Stimulated activated CD4-positive, alpha-beta T cell treated with anti-CD3 and anti-CD28 coated beads, Interleukin-12 subunit alpha, Interleukin-12 subunit beta, amount 100 ng/mL, for 24 hours (primary cell): ENCODE data around the gene GBF1.
"Not testable (repeated sequence)": the region's sequence is repeated elsewhere in the genome, so short reads cannot be mapped to it uniquely, and the experiment has no call there.

Experiments
- DNase-seq, 2 experiments: peaks; one replicate each; pipeline ENCODE4 v3.0.0-alpha.2; 2020; ENCODE audit warnings: low read depth in 2 of 2

The GBF1 gene

DNA sequence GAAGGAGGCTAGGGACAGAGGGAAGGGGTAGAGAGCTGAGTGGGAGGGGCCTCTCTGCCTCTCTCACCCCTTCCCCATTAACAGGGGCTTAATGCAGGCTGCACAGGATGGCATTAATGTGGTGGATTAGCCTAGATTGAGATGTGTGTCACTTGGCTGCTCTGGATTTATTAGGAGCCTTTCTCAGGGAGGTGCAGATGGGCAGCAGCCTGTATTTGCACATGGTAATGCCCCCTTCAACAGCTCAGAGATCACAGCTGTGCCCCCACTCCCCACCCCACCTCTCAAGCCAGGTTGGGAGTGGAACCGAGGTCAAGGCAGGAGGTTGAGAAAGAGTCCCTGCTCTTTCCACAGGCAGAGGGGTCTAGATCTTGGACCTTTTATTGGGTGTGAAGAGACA is 11.3 kb upstream of the GBF1 start:
- DNase-seq: no peak

DNA sequence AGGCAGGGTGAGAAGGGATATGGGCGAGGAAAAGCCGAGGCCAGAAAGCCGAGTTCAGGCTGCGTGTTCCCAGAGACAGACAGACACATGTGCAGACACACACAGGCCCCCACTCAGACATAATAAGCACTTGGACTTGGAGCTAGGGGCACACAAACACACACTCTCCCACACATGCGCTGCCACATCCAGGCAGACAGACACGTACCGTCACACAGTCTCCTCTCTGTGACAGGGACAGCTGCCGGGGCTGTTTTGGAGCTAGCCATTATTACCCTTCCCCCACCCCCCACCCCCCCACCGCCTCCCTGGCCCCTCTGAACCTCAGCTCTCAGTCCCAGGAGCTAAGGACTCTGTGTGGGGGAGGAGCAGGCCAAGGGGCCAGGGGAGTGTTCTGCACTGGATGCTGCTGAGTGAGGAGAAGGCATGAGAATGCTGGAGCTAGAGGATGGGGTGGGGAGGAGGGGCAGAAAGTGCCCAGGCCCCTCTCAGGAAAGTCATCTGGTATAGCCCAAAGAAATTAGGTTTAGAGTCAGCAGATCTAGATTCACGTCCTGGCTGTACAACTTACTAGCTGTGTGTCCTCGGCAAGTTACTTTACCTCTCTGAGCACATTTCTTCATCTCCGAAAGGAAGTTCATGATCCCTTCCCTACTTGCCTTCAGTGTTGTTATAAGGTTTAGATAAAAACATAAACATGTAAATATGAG is 10.3 kb upstream of the GBF1 start:
- DNase-seq: no peak

DNA sequence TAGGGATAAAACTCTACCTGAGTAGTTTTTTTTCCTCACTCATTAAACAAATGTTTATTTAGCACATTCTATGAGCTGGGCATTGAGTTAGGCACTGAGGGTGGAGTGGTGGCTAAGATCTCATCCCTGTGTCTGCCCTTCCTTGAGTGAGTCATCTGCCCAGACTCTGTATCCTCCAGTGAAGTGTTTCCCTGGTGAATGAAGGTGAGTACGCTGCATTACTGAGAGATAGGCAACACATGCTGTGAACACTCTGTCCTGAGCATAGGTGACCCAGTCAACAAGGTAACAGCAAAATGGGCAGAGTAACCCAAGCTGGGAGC is 9.8 kb upstream of the GBF1 start:
- DNase-seq: no peak

DNA sequence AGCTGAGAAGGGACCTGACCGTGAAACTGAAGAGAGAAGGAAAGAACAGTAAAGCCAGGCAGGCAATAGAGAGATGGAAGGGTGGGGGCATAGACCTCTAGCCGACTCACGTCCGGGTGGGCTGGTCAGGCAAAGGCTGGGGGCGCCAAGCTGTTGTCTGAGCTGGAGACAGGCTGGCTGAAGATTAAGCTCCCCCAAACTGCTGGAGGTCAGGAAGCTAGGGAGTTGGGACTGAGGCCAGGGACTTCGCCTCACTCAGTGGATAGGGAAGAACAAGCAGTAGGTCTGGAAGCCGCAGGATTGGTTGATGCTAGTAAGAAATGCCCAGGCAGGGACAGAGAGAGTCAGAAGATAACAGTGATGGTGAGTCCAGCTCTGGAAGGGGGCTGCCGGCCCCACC is 9.3 kb upstream of the GBF1 start:
- DNase-seq: no peak

DNA sequence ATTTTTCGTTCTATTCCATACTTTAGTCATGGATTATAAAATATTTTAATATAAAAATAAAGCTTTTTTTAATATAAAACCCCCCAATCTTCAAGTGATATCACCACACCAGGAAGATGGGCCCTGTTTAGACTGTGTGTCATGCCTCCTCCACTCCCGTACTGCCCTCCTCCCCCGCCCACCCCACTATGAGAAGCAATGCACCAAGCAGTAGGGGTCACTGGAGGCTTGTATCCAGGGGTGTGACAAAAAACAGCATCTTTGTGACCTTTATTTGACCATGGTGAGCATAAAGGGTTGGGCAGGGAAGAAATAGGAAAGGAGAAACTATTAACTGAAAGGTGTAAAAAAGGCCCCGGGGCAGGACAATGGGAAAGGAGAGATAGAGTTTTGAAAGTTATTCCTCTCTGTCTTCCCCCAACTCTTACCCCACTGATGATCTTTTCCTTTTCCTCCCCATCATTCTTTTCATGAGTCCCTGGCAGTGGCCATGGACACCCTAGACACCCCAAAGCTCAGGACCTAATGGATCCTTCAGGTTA is 7.5 kb upstream of the GBF1 start:
- DNase-seq: no peak

DNA sequence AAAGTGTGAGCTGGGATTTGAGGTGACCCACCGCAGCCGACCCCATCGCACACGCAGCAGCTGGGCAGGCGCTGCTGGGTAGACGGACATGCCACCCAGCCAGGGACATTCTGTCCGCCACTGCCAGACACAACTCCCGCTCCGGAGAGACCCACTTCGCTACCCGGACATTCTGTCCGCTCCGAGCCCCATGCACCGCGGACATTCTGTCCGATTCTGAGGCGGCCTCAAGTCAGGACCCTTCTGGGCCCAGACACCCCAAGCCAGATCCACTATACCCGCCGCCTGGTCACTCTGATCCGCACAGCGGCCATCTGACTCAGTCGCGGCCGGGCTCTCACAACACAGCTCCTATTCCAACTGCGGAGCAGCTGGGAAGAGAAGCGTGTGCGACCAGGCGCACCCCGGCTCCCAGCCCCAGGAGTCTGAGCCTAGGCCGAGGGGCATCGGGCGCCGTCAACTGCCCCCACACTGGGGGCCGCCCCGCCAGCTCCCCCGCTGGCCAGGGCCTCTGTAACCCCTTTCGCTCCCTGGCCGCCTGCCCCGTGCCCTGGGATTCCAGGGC is 4.8 kb upstream of the GBF1 start:
- no peak for DNase-seq

DNA sequence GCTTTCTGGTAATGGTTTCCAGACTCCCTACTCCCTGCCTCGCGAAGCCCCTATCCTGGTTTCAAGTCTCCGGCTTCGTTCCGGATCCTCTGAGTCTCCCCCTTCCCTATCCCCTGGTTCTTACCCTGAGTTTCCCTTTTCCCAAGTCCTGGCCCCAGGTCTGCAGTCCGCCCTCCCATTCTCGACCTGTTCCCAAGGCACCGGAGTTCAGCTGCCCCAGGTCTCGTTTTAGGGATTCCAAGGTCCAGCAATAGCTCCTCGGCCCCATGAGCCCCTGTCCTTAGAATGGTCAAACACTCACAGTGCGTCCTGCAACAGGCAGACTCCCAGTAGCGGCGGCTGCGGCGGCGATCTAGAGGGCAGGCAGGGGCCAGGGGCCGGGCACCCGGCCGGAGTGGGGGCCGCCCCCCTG is 4.3 kb upstream of the GBF1 start:
- no peak for DNase-seq

DNA sequence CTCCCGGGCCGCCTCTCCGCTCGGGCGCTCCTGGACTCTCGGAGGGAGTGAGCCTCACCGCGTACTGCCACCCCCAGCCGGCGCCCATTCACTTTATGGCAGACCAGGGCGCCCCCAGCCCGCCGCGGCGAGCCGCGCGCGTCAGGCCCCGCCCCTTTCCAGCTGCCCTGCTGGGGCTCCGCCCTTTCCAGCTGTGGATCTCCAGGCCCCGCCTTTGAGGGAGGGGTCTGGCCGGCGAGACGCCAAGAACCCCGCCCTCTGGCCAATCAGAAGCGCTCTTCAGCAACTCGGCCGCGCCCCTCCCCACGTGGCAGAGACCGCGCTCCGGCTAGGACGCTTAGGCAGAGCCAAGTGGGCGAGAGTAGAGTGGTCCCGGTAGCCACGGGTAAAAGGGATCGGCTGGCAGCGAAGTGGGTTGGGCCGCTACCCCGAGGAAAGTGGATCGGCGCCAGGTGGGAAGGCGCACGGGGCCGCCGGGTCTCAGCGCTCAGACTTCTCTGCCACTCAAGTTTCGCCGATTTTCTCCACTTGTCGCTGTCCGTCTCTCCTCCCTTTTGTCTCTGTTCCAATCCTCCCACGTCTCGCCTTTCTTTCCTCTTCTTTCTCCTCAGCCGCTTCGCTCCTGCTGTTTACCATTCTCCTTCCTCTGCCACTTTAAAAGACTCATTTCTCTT is 3.8 kb upstream of the GBF1 start, which contains the start of gene PITX3:
Gene PITX3 (minus strand): TSS at position 69 of the 674 bp plus-strand sequence. CDS start 9,432 bp downstream, outside the sequence.
- DNase-seq: peak; percentile 78 to 90

DNA sequence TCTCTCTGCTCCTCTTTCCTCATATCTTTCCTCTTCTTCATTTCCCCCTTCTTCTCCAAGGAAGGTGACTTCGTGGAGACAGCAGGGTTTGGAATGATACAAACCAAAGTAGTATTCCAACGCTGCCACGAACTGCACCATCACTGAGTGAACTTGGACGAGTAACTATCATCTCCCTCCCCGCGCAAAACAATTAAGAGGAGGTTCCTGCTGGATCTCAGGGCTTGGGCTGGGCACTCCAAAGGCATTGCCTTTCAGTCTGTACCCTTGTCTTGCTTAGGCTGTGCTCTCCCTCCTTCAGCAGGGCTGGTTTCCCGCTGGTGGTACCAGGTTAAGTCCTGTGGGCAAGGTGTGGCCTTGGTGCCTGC is 3.2 kb upstream of the GBF1 start:
- no peak for DNase-seq

DNA sequence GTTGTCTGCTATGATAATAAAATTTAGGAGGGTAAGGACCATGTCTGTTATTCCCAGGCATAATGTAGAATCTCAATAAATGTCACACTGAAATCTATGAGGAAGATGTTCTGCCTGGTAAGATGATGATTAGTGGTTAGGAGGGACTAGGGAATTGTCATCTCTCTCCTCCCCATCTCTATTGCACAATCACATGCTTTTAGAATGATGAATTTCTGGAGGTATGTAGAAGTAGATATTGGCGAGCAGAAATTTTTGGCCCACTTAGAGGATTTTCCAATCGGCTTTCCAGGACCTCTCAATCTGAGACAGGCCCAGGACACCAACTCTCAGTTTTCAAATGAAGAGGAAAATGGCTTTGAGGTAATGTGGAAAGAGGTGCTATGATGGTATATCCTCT is 2.0 kb upstream of the GBF1 start:
- no peak for DNase-seq

DNA sequence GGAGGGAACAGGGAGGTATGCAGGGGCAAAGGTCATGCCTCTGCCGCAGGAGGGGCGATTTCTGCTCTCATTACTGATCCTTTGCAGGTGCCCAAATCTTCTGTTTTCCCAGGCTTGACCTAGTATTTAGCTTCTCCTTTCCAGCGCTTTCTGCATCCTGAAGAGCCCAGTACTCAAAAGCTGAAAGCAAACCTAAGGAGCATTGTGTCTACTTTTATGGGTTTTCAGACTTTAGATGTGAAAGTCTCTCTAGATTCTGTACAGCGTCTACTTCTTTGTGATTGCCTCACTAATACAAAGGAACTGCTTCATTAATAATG is 560 bp downstream of the GBF1 start:
- DNase-seq: no peak

DNA sequence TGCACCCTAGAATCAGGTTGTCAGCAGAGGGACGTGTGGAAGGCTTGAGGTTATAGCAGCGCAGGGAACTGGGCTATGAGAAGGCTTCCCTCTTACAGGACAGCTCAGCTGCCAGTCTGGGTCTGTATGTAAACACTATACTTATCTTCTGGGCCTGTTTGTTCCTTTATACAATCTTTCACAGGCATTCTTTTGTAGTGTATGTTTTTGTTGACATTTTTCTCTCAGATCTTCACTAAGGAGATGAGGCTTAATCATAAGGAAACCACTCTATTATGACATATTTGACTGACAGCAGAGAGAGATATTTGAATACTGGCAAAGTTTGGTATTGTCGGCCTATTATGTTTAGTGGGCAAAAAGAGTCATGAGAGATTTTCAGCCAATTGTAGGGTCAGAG is 929 bp downstream of the GBF1 start:
- DNase-seq: no peak

DNA sequence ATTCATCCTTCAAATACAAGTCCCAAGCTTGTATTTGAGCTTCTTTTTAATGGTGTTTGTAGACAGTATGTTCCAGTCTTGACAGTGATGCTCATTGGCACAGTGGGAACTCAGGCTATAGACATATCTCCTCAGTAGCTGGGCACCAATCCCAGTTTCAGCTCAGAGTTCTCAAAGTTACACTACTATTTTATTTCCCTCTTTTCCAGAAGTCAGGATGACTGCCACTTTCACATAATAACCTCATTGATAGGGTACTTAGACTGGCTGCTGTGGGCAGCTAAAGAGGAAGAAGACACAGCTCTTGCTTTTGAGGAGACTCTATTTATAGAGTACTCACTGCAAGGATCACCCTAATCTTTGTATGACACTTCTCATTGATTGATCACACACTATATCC is 2.4 kb downstream of the GBF1 start:
- DNase-seq: no peak

DNA sequence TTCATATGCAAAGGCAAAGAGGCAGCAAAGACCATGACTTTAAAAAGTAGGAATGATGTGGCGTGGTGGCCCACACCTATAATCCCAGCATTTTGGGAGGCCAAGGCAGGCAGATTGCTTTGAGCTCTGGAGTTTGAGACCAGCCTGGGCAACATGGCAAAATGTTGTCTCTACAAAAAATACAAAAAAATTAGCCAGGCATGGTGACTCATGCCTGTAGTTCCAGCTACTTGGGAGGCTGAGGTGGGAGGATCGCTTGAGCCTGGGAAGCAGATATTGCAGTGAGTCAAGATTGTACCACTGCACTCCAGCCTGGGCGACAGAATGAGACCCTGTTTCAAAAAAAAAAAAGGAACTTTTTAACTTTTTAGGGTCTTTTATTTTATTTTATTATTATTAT is 7.2 kb downstream of the GBF1 start:
- DNase-seq: not testable (repeated sequence)

DNA sequence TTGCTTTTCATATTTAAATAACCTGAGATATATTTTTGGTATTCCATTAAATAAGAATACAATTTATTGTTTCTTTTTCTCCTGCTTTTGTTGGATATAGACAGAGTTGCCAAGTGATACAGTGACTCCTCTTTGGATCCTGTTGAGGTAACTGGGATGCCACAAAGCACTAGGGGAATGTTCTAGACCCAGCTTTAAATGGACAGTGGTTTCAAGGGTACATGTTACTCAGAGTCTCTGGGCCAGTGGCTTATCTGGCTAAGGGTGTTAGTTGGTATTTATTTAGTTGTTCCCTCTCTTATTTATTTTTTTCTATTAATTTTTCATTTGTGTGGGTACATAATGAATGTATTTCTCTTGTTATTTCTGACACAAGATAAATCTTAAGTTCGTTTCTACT is 9.1 kb downstream of the GBF1 start:
- DNase-seq: no peak

DNA sequence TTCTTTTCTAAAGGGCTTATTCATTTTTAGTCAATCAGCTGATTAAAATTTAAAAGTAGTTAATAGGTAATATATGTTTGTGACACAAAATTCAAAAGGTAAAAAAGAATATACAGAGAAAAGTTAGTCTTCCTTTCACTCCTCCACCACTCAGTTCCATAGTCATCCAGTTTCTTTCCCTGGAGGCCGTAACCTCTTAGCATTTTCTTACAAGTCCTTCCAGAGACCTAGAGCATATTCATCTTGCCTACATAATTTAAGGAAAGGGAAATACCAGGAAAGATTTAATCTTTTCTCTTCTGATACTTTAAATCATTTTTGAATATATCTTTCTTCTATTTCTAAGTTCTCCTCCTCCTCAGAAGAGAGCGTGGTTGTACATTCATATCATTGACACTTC is 10.1 kb downstream of the GBF1 start:
- no peak for DNase-seq

DNA sequence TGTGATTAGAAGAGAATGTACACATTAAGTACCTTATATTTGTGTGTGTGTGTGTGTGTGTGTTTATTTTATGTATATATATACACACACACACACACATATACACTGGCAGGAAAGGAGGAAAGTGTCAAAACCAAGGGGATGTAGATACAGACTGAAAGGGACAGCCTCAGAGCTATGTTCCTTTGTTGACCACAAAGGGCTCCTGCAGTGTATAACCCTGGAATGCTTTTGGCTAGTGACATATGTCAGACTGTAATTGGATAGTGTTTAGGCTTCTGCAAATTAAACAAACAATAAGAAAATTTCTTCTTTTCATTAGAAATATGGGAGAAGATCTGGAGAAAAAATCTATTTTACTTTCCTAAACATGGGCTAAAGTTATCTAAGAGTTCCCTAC is 15.9 kb downstream of the GBF1 start:
- no peak for DNase-seq

DNA sequence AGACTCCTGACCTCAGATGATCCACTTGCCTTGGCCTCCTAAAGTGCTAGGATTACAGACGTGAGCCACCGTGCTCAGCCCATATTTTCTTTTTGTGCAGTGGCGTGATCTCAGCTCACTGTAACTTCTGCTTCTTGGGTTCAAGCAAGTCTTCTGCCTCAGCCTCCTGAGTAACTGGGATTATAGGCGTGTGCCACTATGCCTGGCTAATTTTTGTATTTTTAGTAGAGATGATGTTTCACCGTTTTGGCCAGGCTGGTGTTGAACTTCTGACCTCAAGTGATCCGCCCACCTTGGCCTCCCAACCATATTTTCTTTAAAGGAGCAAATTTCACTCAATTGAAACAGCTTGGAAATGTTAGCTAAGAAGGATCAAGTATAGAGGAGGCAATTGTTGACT is 16.5 kb downstream of the GBF1 start:
- no peak for DNase-seq

DNA sequence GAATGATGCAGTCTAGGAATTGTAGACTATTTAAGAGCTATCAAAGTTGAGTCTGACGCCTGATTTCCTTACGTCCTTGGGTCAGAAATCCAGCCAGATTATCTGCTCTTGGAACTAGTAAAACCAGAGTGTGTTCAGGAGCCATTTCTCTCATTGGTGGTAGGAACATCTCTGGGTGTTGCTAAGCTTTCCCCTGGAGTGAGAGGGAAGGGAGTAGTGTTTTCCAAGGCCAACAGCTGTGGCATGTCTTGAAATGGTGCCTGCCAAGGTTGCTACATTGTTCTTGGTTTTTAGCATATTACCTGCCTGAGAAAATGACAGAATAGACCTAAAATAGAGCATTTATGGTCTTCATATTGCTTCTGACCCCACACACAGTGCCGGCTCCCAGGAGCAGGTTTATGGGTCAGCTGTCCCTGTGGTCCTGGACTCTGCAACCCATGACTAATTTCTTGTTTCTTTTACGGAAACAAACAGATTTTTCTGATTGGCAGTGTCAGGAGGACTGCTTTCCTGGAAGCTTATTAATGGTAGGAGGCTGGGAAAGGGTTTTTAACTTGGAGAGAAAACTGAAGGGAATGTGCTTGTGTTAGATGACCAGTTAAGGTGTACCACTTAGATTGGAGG is 17.5 kb downstream of the GBF1 start:
- DNase-seq: no peak

DNA sequence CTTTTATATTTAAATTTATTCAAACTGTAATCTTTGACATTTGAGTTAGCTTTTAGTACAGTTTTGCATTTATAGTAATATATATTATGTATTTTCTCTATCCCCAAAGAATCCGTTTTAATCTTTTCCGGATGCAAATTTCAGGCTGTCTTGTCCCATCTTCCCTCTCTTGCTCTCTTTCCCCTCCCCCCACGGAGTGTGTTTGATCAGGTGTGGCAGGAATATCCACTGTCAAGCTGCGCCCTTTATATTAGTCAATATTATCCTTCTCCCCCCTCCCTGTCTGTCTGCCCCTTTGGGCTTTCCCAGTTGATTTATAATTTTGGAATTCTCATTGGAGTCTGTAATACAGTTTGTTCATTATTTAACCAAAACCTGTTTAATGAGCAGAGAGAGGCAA is 19.0 kb downstream of the GBF1 start:
- no peak for DNase-seq

DNA sequence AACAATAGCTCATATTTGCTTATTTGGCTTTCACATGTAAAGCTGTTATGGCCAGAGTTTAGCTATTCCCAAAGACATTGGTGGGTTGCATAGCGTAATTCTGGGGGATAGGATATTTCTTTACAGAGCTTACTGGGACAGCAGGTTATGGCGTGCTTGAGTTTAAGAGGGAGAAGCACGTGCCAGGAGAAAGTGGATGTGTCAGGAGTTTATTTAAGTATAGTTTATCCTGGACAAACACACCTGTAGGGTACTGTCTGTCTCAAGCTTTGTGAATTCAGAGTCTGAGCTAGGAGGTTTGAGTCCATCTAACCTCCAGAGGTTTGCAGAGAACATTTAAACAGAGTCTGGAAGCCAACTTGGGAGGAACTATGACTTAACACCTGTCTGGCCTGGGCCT is 21.3 kb downstream of the GBF1 start:
- no peak for DNase-seq

DNA sequence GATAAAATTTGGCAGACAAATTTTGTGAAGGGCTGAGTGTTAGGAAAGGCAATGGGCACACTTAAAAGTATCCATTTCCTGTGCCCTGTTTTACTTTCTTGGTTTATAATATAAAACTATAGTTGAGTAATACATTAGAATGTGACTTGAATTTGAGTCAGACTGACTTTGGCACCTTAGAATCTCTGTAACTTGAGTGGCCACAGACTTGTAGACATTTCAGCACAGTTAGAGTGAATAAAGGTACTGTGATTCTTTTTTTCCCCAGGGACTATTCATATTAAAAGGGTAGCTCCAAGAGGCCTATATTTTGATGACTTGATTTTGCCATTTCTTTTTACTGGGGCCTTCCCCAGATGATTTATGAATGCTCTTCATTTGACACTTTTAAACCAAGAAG is 22.4 kb downstream of the GBF1 start:
- DNase-seq: no peak

DNA sequence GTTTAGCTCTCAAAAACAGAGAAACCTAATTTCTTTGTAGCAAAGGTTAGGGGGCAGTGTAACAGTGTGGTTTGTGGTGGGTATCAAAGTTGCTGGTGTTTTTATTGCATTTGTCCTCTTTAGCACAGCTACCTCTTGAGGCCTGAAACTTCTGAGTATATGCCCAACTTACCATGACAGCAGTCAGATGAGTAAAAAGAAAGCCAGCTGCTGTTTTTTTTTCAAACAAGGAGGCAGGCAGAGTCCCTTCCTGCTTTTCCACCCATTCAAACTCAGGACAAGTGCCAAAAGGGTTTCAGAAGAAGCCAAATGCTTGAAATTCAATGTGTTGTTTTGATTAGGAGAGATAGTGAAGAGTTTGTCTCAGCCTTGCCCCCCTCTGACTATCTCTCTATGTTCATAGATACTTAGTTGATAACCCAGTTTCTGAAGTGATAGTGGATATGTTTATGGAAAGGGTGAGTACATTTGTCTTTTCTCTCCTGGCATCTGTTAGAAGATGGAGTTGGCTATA is 23.1 kb downstream of the GBF1 start:
- DNase-seq: no peak
